Ovary (tissue), 3 donors: ENCODE data around the gene C16orf92.

Source experiments
- CTCF ChIP-seq, 3 donors: fragments of 450-650 bp in 2 of 3; fragments of 200-600 bp in 1 of 3; IDR thresholded peaks; one replicate each; pipeline versions ENCODE4 v1.5.1 to v1.8.0; 2016 to 2022; ENCODE audit warnings: antibody characterized with exemption in 3 of 3, mild to moderate bottlenecking in 1 of 3
- POLR2A ChIP-seq: fragments of 450-650 bp; IDR thresholded peaks from one replicate; pipeline ENCODE4 v1.6.1; 2017; ENCODE audit warnings: antibody characterized with exemption, mild to moderate bottlenecking, moderate library complexity
- donor health status: DM: no; HTN: no; CAD: no.

GRCh38 chr16:30052671-30053372, 29.8 kb downstream of the C16orf92 start:
- TF ChIP-seq CTCF (IDR thresholded peaks at IDR 0.05) (no peak), POLR2A (no peak)
